ENCODE results near the gene GLRX3. TPM values are rescaled to one million over a fixed set of nuclear protein-coding genes. Genes with fewer than 3 reads are reported as not detected.

GLRX3 gene
- total RNA-seq, 1 experiment from 2014 or later = 98.1 TPM

GRCh38 chr10:130169136-130169859, 33.1 kb downstream of the GLRX3 start:
- DNase-seq (no peak), ATAC-seq (no peak)
- Histone ChIP-seq H3K9me2 (replicated peaks; ENCODE audit: low read length) (no peaks in the 10 kb centered on the region), H3K27ac (ENCODE audit: low read length) (no peak overlapping the region), H3K36me3 (ENCODE audit: low read depth, low read length) (peaks cover 18% of the 10 kb centered on the region), H2AFZ (ENCODE audit: low read length) (no peak overlapping the region), H3K4me3 (ENCODE audit: low read length) (no peak overlapping the region), H3K4me2 (ENCODE audit: low read length) (no peak overlapping the region), H3K79me2 (ENCODE audit: low read length) (no peaks in the 10 kb centered on the region), H3K4me1 (ENCODE audit: insufficient read depth, low read length) (no peaks in the 10 kb centered on the region), H3K9ac (ENCODE audit: low read length) (no peak overlapping the region), H3F3A (ENCODE audit: low read length, unreplicated experiment) (no peaks in the 10 kb centered on the region), H3K27me3 (ENCODE audit: low read length) (no peaks in the 10 kb centered on the region), H3K9me3 (ENCODE audit: low read length) (no peaks in the 10 kb centered on the region), H4K20me1 (ENCODE audit: low read length) (no peaks in the 10 kb centered on the region)
- intact Hi-C loops (cut with micrococcal nuclease) = no loop called here
- TF ChIP-seq EZH2 (IDR thresholded peaks at IDR 0.05; ENCODE audit: low read length, unreplicated experiment) (no peak), CTCF (conservative IDR thresholded peaks at IDR 0.05; ENCODE audit: low read depth, low read length) (no peak), EZH2phosphoT487 (IDR thresholded peaks at IDR 0.05; ENCODE audit: borderline replicate concordance, low read length) (no peak)
- POLR2A ChIA-PET (ENCODE audit: unreplicated experiment) = no interaction called here
- no TSS peak for BruUV-seq (replicated peaks)
- CTCF ChIA-PET = no interaction called here

DNA sequence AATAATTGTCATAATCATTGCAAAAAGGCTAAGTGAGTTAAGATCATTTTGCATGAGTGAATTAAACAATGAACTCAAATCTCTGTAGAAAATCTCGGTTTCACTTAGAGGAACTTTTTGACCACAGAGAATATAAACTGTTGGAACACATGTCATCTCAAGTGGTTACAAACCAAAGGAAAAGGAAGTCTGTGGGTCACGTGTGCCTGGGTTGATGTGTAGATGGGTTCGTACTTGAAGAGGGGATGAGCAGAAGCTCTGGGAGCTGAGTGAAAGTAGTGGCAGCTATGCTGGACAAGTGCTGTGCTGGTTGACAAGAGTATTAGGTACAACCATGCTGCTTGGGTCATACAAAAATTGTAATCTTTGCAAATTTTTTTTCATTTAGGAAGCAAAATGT, 35.0 kb downstream of the GLRX3 start:
- DNase-seq = no peak
- ChIA-PET CTCF (no interaction called here), POLR2A (ENCODE audit: unreplicated experiment) (no interaction called here)
- intact Hi-C loops (cut with micrococcal nuclease) = no loop called here
- Histone ChIP-seq H3K27me3 (ENCODE audit: low read length) (no peaks in the 10 kb centered on the region), H3F3A (ENCODE audit: low read length, unreplicated experiment) (no peaks in the 10 kb centered on the region), H3K36me3 (ENCODE audit: low read depth, low read length) (peaks cover 22% of the 10 kb centered on the region), H3K27ac (ENCODE audit: low read length) (no peak overlapping the region), H3K4me3 (ENCODE audit: low read length) (no peak overlapping the region), H2AFZ (ENCODE audit: low read length) (no peak overlapping the region), H4K20me1 (ENCODE audit: low read length) (no peaks in the 10 kb centered on the region), H3K79me2 (ENCODE audit: low read length) (no peaks in the 10 kb centered on the region), H3K9ac (ENCODE audit: low read length) (no peak overlapping the region), H3K4me1 (ENCODE audit: insufficient read depth, low read length) (no peaks in the 10 kb centered on the region), H3K4me2 (ENCODE audit: low read length) (no peak overlapping the region), H3K9me3 (ENCODE audit: low read length) (no peaks in the 10 kb centered on the region), H3K9me2 (replicated peaks; ENCODE audit: low read length) (no peaks in the 10 kb centered on the region)
- no peak for ATAC-seq
- no TSS peak for BruUV-seq (replicated peaks)
- TF ChIP-seq EZH2 (IDR thresholded peaks at IDR 0.05; ENCODE audit: low read length, unreplicated experiment) = no peak
- no peak for TF ChIP-seq CTCF (conservative IDR thresholded peaks at IDR 0.05; ENCODE audit: low read depth, low read length)
- TF ChIP-seq EZH2phosphoT487 (IDR thresholded peaks at IDR 0.05; ENCODE audit: borderline replicate concordance, low read length) = no peak

DNA sequence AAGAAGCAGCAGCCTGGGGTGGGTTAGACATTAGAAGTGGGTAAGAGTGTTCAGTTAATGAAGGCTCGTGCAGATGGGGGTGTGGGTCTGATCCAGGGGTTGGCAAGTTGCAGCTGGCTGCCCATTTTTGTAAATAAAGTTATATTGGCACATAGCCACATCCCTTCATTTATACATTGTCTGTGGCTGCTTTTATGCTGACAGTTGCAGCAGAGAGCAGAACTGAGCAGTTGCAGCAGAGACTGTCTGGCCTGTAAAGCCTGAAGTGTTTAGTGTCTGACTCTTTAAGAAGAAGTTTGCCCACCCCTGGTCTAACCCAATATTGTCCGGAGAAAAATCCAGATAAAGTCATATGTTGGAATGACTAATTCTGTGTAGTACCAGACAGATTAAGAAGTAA, 38.1 kb downstream of the GLRX3 start:
- ChIA-PET CTCF (no interaction called here), POLR2A (ENCODE audit: unreplicated experiment) (no interaction called here)
- intact Hi-C loops (cut with micrococcal nuclease) = no loop called here
- DNase-seq (no peak), ATAC-seq (no peak)
- no TSS peak for BruUV-seq (replicated peaks)
- no peak overlapping the region for H2AFZ ChIP-seq (ENCODE audit: low read length)
- H3K36me3 ChIP-seq (ENCODE audit: low read depth, low read length) = peaks cover 10% of the 10 kb centered on the region
- H3K9me2 ChIP-seq (replicated peaks; ENCODE audit: low read length) = no peaks in the 10 kb centered on the region
- H3F3A ChIP-seq (ENCODE audit: low read length, unreplicated experiment) = no peaks in the 10 kb centered on the region
- no peak overlapping the region for H3K27ac ChIP-seq (ENCODE audit: low read length)
- no peaks in the 10 kb centered on the region for H3K4me1 ChIP-seq (ENCODE audit: insufficient read depth, low read length)
- H3K9ac ChIP-seq (ENCODE audit: low read length) = no peak overlapping the region
- no peaks in the 10 kb centered on the region for H4K20me1 ChIP-seq (ENCODE audit: low read length)
- H3K9me3 ChIP-seq (ENCODE audit: low read length) = no peaks in the 10 kb centered on the region
- no peaks in the 10 kb centered on the region for H3K27me3 ChIP-seq (ENCODE audit: low read length)
- no peak overlapping the region for H3K4me2 ChIP-seq (ENCODE audit: low read length)
- TF ChIP-seq EZH2phosphoT487 (IDR thresholded peaks at IDR 0.05; ENCODE audit: borderline replicate concordance, low read length) (no peak), EZH2 (IDR thresholded peaks at IDR 0.05; ENCODE audit: low read length, unreplicated experiment) (no peak), CTCF (conservative IDR thresholded peaks at IDR 0.05; ENCODE audit: low read depth, low read length) (no peak)
- H3K4me3 ChIP-seq (ENCODE audit: low read length) = no peak overlapping the region
- H3K79me2 ChIP-seq (ENCODE audit: low read length) = no peaks in the 10 kb centered on the region

Data from PC-3 (cell line).